NAMALWA (cell line): ENCODE data around the gene CFAP299.
"Not testable (repeated sequence)": the region's sequence is repeated elsewhere in the genome, so short reads cannot be mapped to it uniquely, and the experiment has no call there.

ENCODE experiments used
- DNase-seq: peaks from one replicate; pipeline ENCODE4 v3.0.0-alpha.2; 2015; ENCODE audit warnings: low spot score

Gene CFAP299

DNA sequence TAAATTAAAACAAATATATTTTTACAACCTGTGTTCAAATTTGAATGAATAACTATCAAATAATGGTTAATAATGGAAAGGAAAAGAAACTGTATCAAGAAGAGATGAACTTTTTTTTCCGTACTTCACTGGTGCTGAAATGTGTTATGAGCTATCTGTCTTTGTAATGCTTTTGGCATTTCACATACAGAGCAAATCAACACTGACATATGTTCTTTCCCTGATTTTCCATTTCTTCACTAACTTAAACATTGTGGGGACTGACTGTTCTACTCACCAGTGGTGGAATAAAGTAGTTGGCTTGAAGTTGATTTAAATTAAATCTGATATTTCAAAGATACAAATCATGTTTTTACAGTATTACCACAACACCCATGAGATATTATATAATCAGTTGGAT lies 390.9 kb downstream of the CFAP299 start:
- DNase-seq, result no peak

DNA sequence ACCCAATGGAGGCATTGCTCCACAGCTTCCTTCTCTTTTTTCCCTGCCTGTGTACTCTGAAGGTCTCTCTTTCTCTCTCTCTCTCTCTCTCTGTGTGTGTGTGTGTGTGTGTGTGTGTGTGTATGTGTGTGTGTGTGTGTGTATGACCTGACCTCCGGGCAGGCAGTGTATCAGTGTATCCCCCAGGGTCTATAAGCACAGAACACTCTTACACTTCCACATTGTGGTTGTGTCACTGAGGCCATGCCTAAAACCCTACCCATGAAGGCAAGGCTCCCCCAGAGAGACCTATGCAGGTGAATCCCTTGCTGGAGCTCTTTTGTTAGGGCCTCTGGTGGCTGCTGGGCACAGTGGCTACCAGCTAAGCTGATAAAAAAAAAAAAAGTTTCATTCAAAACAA lies 394.6 kb downstream of the CFAP299 start:
- DNase-seq, result no peak

- DNase-seq, result no peak
Observed at GRCh38 chr4:80731436-80731835, 395.9 kb downstream of the CFAP299 start.

- no peak for DNase-seq
Observed at GRCh38 chr4:80732010-80732409, 396.5 kb downstream of the CFAP299 start.

- DNase-seq, result no peak
Observed at GRCh38 chr4:80740375-80740774, 404.8 kb downstream of the CFAP299 start.

- not testable (repeated sequence) for DNase-seq
Observed at GRCh38 chr4:80749558-80749957, 414.0 kb downstream of the CFAP299 start.

DNA sequence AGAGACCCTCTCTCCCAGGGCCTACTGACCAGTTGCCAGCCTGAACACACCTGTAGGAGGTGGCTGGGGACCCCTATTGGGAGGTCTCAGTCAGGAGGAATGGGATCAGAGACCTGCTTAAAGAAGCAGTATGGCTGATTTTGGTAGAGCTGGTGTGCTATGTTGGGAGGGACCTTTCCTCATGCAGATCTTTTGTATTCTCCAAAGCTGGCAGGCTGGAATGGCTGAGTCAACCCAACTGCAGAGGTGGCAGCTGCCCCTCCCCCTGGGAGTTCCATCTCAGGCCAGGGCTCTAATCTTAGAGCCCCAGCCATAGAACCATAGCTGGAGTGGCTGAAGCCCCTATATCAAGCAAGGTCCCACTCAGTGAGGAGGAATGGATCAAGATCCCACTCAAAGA lies 415.7 kb downstream of the CFAP299 start:
- DNase-seq, result no peak

DNA sequence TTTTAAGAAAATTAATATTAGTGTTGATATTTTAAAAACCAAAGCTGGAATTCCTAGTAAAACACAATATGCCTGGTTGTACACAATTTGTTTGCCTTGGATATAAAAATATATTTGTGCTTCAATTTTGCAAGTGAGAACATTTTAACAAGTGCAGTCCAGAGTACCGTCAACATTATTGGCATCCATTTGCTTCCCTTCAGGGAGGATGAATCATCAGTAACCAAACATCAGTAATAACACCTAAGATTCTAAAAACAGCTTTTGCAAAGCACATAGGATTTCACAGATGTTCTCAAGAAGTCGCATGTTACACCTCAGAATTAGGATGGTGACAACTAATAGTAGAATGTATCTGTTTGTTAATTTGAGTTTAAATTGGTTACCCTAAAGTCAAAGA lies 432.4 kb downstream of the CFAP299 start:
- no peak for DNase-seq

DNA sequence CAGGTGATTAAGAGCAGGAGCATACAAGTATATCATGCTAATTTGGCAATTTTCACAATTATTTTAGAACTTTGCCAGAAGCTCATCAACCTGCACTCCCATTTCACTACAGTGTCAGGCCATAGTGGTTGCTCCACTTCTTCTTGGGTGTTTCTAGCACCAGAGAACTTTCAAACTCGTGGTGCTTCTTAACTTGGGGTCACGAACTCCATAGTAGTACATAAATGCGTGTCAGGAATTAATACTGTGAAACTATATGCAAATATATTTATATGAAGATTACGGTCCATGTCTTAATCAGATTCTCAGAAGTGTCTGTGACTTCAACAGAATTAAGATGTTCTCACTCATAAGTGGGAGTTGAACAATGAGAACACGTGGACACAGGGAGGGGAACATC lies 440.6 kb downstream of the CFAP299 start:
- no peak for DNase-seq

DNA sequence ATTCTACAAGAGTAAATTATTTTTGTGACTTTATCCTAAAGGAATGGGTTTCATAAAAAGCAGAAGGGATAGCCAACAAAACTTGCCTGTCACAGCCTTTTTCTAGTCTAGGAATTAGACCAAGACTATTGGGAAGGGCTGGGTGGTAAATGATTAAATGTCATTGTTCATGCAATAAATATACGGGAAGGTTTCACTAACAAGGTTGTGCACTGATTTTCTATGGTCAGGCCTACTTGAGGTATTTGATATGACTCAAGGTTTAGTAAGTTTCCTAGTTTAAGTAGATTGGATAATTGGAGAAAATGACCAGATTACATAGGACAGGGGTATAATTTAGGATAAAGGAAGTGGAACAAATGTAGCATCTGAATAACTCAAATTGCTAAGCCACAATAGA lies 445.9 kb downstream of the CFAP299 start:
- no peak for DNase-seq

- no peak for DNase-seq
Observed at GRCh38 chr4:80787306-80787705, 451.8 kb downstream of the CFAP299 start.

DNA sequence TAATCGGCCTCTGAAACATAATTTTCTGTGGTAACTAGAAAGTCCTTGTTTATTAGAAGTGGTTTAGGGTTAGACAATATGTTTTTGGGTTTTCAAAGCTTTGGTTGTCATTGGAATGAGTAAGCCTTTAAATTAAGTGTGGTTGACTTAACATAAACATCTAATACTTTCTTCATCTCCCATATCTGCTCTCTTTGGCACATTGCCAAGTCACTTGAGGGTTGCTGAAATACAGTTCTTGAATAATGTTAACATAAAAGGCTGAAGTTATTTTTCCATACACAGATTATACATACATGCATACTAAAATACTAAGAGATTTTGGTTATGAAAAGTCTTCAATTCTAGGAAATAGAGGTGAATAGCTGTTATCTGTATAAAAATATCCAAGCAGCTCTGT lies 453.3 kb downstream of the CFAP299 start:
- DNase-seq, result peak; percentile 48

DNA sequence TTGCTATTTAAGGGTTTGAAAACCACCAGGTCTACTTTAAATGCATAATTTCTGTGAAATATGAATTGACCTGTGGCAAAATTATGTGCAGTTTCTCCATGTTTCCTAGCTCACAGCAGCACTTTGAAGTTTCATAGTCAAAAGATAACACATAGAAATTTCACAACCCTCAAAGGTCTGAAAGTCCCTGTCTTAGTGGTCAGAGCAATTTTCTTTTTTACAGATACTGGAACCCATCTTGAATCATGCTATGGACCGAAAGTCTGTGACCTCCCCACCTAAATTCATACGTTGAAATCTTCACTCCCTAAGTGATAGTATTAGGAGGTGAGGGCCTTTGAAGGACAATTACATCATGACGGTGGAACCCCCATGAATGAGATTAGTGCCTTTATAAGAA lies 454.6 kb downstream of the CFAP299 start:
- DNase-seq, result no peak

- not testable (repeated sequence) for DNase-seq
Observed at GRCh38 chr4:80793660-80794059, 458.1 kb downstream of the CFAP299 start.

DNA sequence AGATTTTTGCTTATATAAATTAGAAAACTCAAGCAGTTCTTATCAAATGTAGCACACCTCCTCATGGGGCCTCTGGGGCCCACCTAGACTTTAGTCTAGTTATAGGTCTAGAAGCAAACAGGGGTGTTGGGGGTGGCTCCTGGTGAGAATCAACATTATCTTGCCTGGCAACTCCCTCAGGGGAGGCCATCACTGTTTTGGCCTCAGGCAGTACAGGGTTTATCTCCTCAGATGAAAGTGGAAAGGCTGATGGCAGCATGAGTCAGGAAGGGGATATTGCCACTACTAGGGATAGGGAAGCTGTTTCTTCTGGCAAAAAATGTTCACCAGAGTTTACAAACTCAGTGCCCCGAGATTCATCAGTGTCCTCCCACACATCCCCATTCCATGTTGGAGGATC lies 462.6 kb downstream of the CFAP299 start:
- DNase-seq, result no peak

- DNase-seq, result not testable (repeated sequence)
Observed at GRCh38 chr4:80800719-80801118, 465.2 kb downstream of the CFAP299 start.

DNA sequence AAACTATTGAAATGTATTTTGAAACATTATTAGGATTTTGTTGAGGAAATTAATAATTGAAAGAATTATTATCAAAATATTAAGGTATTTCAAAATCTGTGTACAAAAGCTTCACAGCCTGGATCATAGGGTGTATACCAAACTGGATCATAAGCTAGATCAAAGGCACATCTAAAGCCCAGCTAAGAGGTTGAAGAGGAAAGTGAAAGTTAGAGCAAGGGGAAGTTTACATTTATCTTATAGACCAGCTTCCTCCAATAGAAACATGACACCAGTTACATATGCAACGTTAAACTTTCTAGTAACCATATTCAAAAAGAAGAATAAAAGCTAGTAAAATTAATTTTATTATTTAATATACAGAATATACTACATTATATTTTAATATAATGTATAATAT lies 467.8 kb downstream of the CFAP299 start:
- peak; percentile 12 for DNase-seq

GRCh38 chr4:80806472-80806871 lies 470.9 kb downstream of the CFAP299 start:
- DNase-seq, result no peak

- no peak for DNase-seq
Observed at GRCh38 chr4:80809039-80809729, 473.7 kb downstream of the CFAP299 start.

DNA sequence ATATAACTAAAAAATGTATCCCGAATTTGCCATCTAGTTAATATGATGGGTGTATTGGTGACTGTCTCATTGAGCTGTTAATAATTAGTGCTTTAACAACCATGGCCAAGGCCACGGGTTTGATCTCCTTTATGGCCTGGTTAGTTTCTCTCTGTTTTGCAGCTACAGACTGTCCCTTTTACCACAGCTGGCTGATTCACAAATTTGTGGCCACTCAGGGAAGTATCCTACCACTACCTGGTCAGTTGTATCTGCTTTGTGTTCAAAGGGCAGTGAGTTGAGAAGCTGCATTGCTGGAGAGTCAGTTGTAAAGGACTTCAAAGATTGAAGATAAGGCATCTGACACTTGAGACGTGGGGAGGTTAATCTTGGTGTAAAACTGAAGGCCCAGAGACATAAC lies 475.9 kb downstream of the CFAP299 start:
- no peak for DNase-seq

DNA sequence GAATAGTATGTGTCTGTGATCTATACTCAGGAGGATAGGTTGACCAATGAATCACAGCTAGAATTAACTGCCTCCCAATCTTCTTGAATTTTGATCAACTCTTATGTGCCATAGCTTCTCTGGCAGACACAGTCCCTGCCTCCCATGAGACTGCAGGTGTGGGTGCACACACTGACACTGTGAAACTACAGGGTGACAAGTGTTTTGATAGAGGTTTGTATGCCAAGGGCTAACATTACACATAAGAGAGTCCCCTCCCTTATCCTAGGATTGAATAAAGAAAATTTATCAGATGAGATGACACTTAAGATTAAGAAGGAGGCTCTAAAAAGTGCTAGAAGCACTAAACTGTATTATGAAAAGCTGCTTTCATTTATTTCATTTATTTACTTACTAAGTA lies 476.6 kb downstream of the CFAP299 start:
- no peak for DNase-seq

- no peak for DNase-seq
Observed at GRCh38 chr4:80814266-80814665, 478.7 kb downstream of the CFAP299 start.

DNA sequence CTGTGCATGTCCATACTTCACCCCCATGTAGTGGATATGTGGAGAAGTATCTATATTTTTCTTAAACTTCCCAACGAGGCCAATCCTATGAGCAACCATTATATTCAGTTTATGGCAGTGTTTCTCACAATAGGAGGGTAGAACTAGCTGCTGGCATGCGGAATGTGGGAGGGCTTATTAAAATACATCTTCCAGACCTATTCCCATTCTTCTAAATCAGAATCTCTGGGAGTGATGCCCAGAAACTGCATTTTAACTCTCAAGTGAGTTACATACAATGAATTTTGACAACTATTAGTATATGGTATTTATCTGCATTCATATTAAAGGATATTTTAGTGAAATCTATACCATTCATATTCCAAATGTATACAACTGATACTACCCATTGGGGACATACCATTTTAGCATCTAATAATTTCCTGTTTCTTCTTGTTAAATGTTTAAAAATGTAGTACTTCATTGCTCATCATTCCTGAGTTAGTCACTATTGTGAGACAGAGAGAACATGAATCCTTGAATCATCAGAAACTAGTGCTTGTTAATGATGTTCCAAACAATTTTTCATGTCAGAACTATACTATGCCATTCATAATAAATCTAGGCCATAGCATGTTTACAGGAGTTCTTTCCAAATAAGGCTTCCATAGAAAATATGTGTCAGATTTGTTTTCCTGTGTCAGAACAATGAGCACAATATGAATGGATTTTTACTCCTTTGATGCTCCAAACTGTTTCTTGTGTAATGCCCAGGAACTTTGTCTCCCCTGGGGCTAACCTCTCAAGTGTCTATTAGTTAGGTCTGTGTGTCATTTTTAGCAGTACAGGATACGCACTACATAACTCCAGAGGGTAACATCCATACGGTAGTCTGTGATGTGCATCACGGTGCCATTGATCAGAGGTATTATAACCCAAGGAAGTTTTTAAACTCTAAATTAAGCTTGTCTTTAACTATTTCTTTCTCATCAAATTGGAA lies 496.1 kb downstream of the CFAP299 start:
- DNase-seq, result no peak
